Mucosa of gallbladder (tissue), 1 donor: ENCODE results near the gene FAM9B. TPM values are rescaled to one million over a fixed set of nuclear protein-coding genes. Genes with fewer than 3 reads are reported as not detected.

Experiments used
- DNase-seq: peaks from one replicate; pipeline ENCODE4 v3.0.0-alpha.2; 2020; ENCODE audit warnings: low spot score
- total RNA-seq: library from RNA; stranded (reverse); gene quantifications from one replicate; pipeline ENCODE4 v1.2.1, GENCODE V29; 2021
- donor health status: DM: no; HTN: no; CAD: no.

Gene FAM9B
- total RNA-seq, 1 donor from 2014 or later = not detected

DNA sequence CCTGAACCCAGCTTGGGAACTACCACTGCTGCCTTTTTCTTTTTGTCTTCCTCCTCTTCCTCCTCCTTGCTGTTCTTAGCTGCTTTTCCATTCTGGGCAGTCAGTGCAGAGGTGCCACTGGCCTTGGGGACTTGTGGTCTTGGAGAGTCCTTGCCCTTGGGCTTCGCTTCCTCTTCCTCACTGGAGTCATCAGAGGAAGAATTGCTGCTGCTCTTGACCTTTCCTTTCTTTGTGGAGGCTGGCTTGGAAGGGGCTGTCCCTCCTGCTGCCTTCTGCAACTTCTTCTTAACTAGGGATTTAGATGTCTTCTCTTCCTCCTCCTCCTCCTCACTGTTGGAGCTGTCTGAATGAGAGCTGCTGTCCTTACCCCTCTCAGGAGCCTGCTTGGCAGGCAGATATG, 53.2 kb downstream of the FAM9B start:
- DNase-seq = no peak

Other genes with a start within 250 kb of the FAM9B start
- gene FAM9A, start 232.7 kb downstream of the FAM9B start, total RNA-seq = not detected